B cell (primary cell): Measurements from ENCODE around the gene RBM46. TPM values are rescaled to one million over a fixed set of nuclear protein-coding genes. Genes with fewer than 3 reads are reported as not detected.

Experiments
- ATAC-seq: fragments of 200-7000 bp; cut with Tn5 transposase; one replicate; pipeline ENCODE4 v1.10.0; 2021; ENCODE audit warnings: low read depth, mild to moderate bottlenecking, moderate number of reproducible peaks, moderate library complexity
- CTCF ChIA-PET: fragments of 350-600 bp; sonication (Branson Sonifier 250); formaldehyde crosslinking; loops from one replicate; lab custom pipeline; 2021; ENCODE audit warnings: antibody characterized with exemption, inconsistent platforms; lab: Charles Lee
- POLR2A ChIA-PET: fragments of 350-600 bp; sonication (Branson Sonifier 250); formaldehyde crosslinking; loops from one replicate; lab custom pipeline; 2021; ENCODE audit warnings: antibody characterized with exemption; lab: Charles Lee
- DNase-seq: peaks from one replicate; pipeline ENCODE4 v3.0.0; 2013
- H2AFZ ChIP-seq: 2 replicates; pipeline ENCODE4 v1.6.1; 2012; ENCODE audit warnings: mild to moderate bottlenecking, low read depth, low read length; ENCODE audit not compliant: insufficient read depth, poor library complexity, severe bottlenecking
- H3K27ac ChIP-seq, 2 donors: 1 replicate in 1 of 2; 2 replicates in 1 of 2; pipeline ENCODE4 v1.5.1; 2012 to 2013; ENCODE audit warnings: low read length in 2 of 2, mild to moderate bottlenecking in 2 of 2, moderate library complexity in 1 of 2
- H3K27me3 ChIP-seq, 4 experiments: fragments of 200-600 bp in 1 of 4; sonication (generic) in 1 of 4; replicated peaks in 1 of 4; 1 replicate in 2 of 4; 2 replicates in 2 of 4; pipeline versions ENCODE4 v1.6.1 to v1.7.0; 2013 to 2016; ENCODE audit warnings: low read length in 3 of 4, mild to moderate bottlenecking in 2 of 4, mixed read lengths in 1 of 4, moderate library complexity in 1 of 4; ENCODE audit not compliant: insufficient read depth in 4 of 4, control insufficient read depth in 3 of 4; ENCODE audit errors: control extremely low read depth in 1 of 4
- H3K36me3 ChIP-seq, 2 experiments: replicated peaks in 1 of 2; 1 replicate in 1 of 2; 2 replicates in 1 of 2; pipeline versions ENCODE4 v1.6.1 to v1.7.1; 2013; ENCODE audit warnings: low read length in 1 of 2; ENCODE audit not compliant: insufficient read depth in 2 of 2, control insufficient read depth in 1 of 2; ENCODE audit errors: control extremely low read depth in 1 of 2, extremely low read depth in 1 of 2
- H3K4me1 ChIP-seq, 2 donors: fragments of 200-600 bp in 1 of 2; sonication (generic) in 1 of 2; 1 replicate in 1 of 2; 2 replicates in 1 of 2; pipeline versions ENCODE4 v1.5.1 to v1.6.1; 2013 to 2017; ENCODE audit warnings: low read length in 2 of 2; ENCODE audit not compliant: control insufficient read depth in 2 of 2, insufficient read depth in 2 of 2
- H3K4me2 ChIP-seq: replicated peaks from 2 replicates; pipeline ENCODE3; 2012; ENCODE audit warnings: mild to moderate bottlenecking, low read depth, low read length; ENCODE audit not compliant: poor library complexity, severe bottlenecking
- H3K4me3 ChIP-seq, 5 experiments: fragments of 200-600 bp in 1 of 5; sonication (generic) in 1 of 5; 1 replicate in 3 of 5; 2 replicates in 2 of 5; pipeline versions ENCODE4 v1.5.1 to v1.7.0; 2011 to 2016; ENCODE audit warnings: low read length in 4 of 5, mild to moderate bottlenecking in 4 of 5, low read depth in 2 of 5, control low read depth in 1 of 5, moderate library complexity in 1 of 5; ENCODE audit not compliant: insufficient read depth in 1 of 5; ENCODE audit errors: control extremely low read depth in 1 of 5, extremely low read depth in 1 of 5
- H3K79me2 ChIP-seq: fragments of 200-600 bp; sonication (generic); one replicate; pipeline ENCODE4 v1.6.0; 2016; ENCODE audit warnings: low read length; ENCODE audit not compliant: control insufficient read depth, insufficient read depth
- H3K9ac ChIP-seq: fragments of 200-600 bp; sonication (generic); 2 replicates; pipeline ENCODE4 v1.6.1; 2017; ENCODE audit warnings: mild to moderate bottlenecking, low read length, moderate library complexity
- H3K9me3 ChIP-seq, 3 donors: one replicate each; pipeline versions ENCODE4 v1.6.1 to v1.7.1; 2013; ENCODE audit warnings: low read length in 2 of 3; ENCODE audit not compliant: control insufficient read depth in 2 of 3, insufficient read depth in 1 of 3; ENCODE audit errors: control extremely low read depth in 1 of 3
- H4K20me1 ChIP-seq: 2 replicates; pipeline ENCODE4 v1.6.0; 2012; ENCODE audit warnings: mild to moderate bottlenecking, low read length; ENCODE audit not compliant: insufficient read depth, control insufficient read depth, poor library complexity, severe bottlenecking
- H3K27ac Mint-ChIP-seq: one replicate; pipeline ENCODE4 v1.8.0; 2021; ENCODE audit warnings: mixed read lengths
- H3K27me3 Mint-ChIP-seq: one replicate; pipeline ENCODE4 v1.8.0; 2021; ENCODE audit warnings: mixed read lengths
- H3K4me1 Mint-ChIP-seq: one replicate; pipeline ENCODE4 v1.8.0; 2021; ENCODE audit warnings: mixed read lengths
- H3K4me3 Mint-ChIP-seq: one replicate; pipeline ENCODE4 v1.8.0; 2021; ENCODE audit warnings: mixed read lengths
- H3K9me3 Mint-ChIP-seq: one replicate; pipeline ENCODE4 v1.8.0; 2022; ENCODE audit warnings: mixed read lengths; ENCODE audit not compliant: insufficient read depth
- EZH2 ChIP-seq: IDR thresholded peaks from 2 replicates; pipeline ENCODE4 v1.6.1; 2012; ENCODE audit warnings: borderline replicate concordance, low read depth, mild to moderate bottlenecking, moderate library complexity, low read length; ENCODE audit not compliant: insufficient read depth, poor library complexity, severe bottlenecking
- WGBS: methylation state at CpG from one replicate; pipeline ENCODE4 v1.1.5; 2013; ENCODE audit warnings: missing lambda C conversion rate; ENCODE audit not compliant: insufficient coverage; 5-methylcytosine and 5-hydroxymethylcytosine counted together
- intact Hi-C: fragments of 100-400 bp; cut with micrococcal nuclease; formaldehyde crosslinking; loops from one replicate; pipeline ENCODE4 v1.10.0; 2022
- polyA plus RNA-seq: library from polyadenylated mRNA; depleted of rRNA; stranded (reverse); fragments of >200 nt; gene quantifications from 2 replicates; pipeline ENCODE4 v1.2.3, GENCODE V29; 2012
- total RNA-seq, 2 donors: library from RNA; stranded (reverse); fragments of 120-200 nt in 1 of 2; gene quantifications; 1 replicate in 1 of 2; 2 replicates in 1 of 2; pipeline versions ENCODE4 v1.2.3 to v1.2.4, GENCODE V29; 2013 to 2022
- TF ChIP-seq, protein P1 (sequence below): fragments of 200-600 bp; IDR thresholded peaks from one replicate; pipeline ENCODE4 v1.8.0; 2022; ENCODE audit warnings: antibody characterized with exemption, mild to moderate bottlenecking

Gene RBM46
- total and polyA plus RNA-seq, 2 donors (not counting 1 experiment from before 2014, with no cell fraction given), result not detected

DNA sequence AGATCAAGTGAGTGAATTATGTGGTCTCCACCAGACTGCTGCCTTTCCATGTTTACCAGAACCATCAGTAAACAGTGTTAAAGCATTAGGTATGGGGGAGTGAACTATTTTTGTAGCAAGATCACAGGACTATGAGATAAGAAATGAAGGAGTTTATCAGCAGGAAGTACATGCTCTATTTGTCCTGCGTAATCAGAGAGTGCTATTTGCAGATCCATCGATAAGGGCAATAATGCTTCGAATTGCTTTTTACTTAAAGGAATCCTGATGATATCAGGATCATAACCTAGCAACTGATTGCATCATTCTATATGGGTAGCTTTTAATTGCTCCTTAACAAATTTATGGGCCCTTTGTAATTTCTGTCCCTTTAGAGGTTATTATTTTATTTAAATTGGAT, 57.1 kb downstream of the RBM46 start:
- Mint-ChIP-seq H3K4me1 (no peaks in the 10 kb centered on the region), H3K27ac (no peak overlapping the region)

DNA sequence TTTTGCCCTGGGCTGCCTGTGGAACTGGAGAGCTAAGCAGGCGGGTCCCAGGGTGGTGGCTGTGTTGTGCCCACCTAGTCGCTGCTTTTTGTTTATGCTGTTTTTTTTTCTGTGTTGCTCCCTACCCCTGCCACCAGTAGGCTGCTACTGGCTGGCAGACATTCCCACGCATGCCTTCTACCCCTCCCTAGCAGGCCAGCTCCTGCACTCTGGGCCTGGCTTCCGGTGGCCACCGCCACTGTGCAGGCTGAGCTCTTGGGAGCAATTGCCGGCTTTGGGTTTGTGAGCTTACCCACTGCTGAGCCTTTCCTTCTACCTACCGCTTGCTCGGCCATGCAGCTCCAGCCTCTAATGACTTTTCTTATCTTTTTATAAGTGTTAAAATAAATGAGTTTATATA, 57.6 kb downstream of the RBM46 start:
- Histone ChIP-seq H3K4me2 (no peak overlapping the region), H3K27me3 (no peaks in the 10 kb centered on the region), H3K36me3 (no peaks in the 10 kb centered on the region), H3K27ac (no peak overlapping the region), H3K9me3 (no peaks in the 10 kb centered on the region), H3K9ac (no peak overlapping the region), H4K20me1 (no peaks in the 10 kb centered on the region), H3K4me1 (no peaks in the 10 kb centered on the region), H3K4me3 (no peak overlapping the region), H2AFZ (no peak overlapping the region), H3K79me2 (no peaks in the 10 kb centered on the region)
- Mint-ChIP-seq H3K27ac (no peak overlapping the region), H3K27me3 (no peaks in the 10 kb centered on the region), H3K9me3 (peaks cover 5% of the 10 kb centered on the region), H3K4me3 (no peak overlapping the region), H3K4me1 (no peaks in the 10 kb centered on the region)
- ATAC-seq, result no peak
- no peak for DNase-seq
- TF ChIP-seq, protein P1, sequence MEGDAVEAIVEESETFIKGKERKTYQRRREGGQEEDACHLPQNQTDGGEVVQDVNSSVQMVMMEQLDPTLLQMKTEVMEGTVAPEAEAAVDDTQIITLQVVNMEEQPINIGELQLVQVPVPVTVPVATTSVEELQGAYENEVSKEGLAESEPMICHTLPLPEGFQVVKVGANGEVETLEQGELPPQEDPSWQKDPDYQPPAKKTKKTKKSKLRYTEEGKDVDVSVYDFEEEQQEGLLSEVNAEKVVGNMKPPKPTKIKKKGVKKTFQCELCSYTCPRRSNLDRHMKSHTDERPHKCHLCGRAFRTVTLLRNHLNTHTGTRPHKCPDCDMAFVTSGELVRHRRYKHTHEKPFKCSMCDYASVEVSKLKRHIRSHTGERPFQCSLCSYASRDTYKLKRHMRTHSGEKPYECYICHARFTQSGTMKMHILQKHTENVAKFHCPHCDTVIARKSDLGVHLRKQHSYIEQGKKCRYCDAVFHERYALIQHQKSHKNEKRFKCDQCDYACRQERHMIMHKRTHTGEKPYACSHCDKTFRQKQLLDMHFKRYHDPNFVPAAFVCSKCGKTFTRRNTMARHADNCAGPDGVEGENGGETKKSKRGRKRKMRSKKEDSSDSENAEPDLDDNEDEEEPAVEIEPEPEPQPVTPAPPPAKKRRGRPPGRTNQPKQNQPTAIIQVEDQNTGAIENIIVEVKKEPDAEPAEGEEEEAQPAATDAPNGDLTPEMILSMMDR, result no peak
- no peak for TF ChIP-seq EZH2
- ChIA-PET POLR2A (no interaction called here), CTCF (no interaction called here)
- intact Hi-C loops, result no loop called here
- WGBS, result 94% methylated on average over 3 of the region's 8 CpGs

More for the DNA sequence above, 57.1 kb downstream of the RBM46 start:
- H3K4me3 ChIP-seq, result no peak overlapping the region
- Mint-ChIP-seq H3K4me3 (no peak overlapping the region), H3K27me3 (no peaks in the 10 kb centered on the region), H3K9me3 (peaks cover 5% of the 10 kb centered on the region)
- no peaks in the 10 kb centered on the region for H3K4me1 ChIP-seq
- H3K27me3 ChIP-seq, result no peaks in the 10 kb centered on the region
- no peak overlapping the region for H3K9ac ChIP-seq
- H2AFZ ChIP-seq, result no peak overlapping the region
- CTCF ChIA-PET, result no interaction called here
- POLR2A ChIA-PET, result no interaction called here
- ATAC-seq (no peak), DNase-seq (no peak)
- intact Hi-C loops, result no loop called here
- TF ChIP-seq, protein P1, result no peak
- TF ChIP-seq EZH2, result no peak
- no peaks in the 10 kb centered on the region for H3K9me3 ChIP-seq
- H3K27ac ChIP-seq, result no peak overlapping the region
- H4K20me1 ChIP-seq, result no peaks in the 10 kb centered on the region
- no peaks in the 10 kb centered on the region for H3K36me3 ChIP-seq
- H3K4me2 ChIP-seq, result no peak overlapping the region
- no CpG with 5 or more reads among the region's 3 CpGs for WGBS
- H3K79me2 ChIP-seq, result no peaks in the 10 kb centered on the region
